Ovary (tissue), 3 donors: ENCODE results near the gene MBP.

Experiments
- CTCF ChIP-seq, 3 donors: fragments of 450-650 bp in 2 of 3; fragments of 200-600 bp in 1 of 3; IDR thresholded peaks; one replicate each; pipeline versions ENCODE4 v1.5.1 to v1.8.0; 2016 to 2022; ENCODE audit warnings: antibody characterized with exemption in 3 of 3, mild to moderate bottlenecking in 1 of 3
- EP300 ChIP-seq: sonication (generic); formaldehyde crosslinking; IDR thresholded peaks from one replicate; pipeline ENCODE4 v1.6.1; 2017; ENCODE audit warnings: antibody characterized with exemption
- donor health status: DM: no; HTN: no; CAD: no.

GRCh38 chr18:77119101-77119850, 13.3 kb downstream of the MBP start:
- no peak for TF ChIP-seq CTCF (IDR thresholded peaks at IDR 0.05)
- TF ChIP-seq EP300: no peak
